NCI-H2196 (cell line): Measurements from ENCODE around the gene CPA5.
"Not testable (repeated sequence)": the region's sequence is repeated elsewhere in the genome, so short reads cannot be mapped to it uniquely, and the experiment has no call there.

Experiments
- DNase-seq: peaks from one replicate; lab custom pipeline; 2025; ENCODE audit not compliant: unreplicated experiment; lab: John Stamatoyannopoulos, UW

The CPA5 gene

DNA sequence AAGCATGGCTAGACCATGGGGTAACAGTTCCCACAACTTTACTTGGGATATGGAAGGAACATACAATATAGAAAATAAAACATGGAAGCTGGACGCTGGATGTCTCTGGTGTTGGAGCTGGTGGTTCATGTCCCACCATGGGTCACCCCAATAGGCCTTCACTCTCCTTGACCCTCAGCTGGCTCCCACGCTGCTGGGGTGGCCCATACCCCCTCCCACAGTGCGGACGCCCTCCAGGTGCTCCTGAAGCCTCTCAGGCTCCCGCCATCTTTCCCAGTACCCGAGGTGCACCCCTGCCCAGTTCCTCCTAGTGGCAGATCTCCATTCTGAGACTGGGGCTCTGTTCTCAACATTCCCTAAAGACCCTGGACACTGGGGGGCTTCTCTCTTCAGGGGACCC, 29.9 kb downstream of the CPA5 start:
- no peak for DNase-seq

DNA sequence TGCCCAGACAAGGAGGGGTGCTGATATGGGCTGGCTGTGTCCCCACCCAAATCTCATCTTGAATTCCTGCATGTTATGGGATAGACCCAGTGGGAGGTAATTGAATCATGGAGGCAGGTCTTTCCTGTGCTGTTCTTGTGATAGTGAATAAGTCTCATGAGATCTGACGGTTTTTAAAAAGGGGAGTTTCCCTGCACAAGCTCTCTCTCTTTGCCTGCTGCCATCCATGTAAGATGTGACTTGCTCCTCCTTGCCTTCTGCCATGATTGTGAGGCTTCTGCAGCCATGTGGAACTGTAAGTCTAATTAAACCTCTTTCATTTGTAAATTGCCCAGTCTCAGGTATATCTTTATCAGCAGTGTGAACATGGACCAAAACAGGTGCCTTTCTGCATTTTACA, 31.8 kb downstream of the CPA5 start:
- DNase-seq, result not testable (repeated sequence)

DNA sequence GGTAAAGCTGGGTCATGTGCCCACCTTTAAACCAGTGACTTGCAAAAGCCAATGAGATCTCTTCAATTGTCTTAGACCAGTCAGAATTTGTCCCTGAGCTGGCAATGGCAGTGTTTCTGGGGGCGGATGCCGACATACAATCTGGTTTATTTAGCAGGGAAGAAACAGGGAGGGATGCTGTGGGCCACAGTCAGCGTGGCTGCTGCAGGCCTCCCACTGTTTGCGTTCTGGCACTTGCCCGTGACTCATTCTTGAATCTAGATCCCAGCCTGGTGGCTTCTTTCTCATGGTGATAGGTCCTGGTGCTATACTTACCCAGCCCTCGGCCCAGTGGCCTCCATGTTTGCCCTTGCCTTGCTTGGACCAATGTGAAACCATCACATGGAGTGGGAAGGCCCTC, 32.6 kb downstream of the CPA5 start:
- no peak for DNase-seq

DNA sequence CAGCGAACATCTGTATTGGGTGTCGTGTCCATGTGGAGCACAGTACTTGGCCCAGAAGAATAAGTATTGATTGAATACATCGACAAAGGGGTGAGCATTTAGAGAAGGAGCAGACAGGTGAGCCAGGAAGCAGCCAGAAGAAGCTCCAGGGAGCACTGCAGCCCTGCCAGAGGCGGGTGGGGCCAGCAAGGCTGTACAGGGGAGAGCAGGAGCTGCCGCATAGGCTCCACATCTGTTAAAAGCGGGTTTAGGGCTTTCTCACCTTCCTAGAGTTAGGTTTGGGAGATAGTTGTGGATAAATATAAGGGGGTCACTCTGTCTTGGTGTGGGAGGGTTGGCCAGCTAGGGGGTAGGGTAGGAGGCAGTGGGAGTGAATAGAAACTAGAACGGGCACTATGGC, 34.4 kb downstream of the CPA5 start:
- no peak for DNase-seq

DNA sequence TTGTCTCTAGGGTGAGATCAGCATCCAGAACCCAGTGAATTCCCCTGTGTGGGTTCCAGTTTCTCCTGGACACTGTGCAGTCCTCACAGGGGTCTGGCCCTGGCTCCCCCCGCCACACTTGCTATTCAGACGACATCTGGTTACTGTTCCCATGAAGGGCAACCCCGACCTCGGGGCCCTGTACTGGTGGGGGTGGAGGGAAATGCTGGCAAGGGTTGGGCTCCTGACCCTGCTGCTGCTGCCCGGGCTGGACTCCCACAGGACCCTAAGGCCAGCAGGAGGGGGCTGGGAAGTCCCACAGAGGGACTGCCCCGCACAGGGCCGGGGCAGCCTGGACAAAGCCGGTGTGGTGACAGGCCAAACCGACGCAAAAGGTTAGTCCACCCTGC, 34.9 kb downstream of the CPA5 start:
- DNase-seq, result no peak

DNA sequence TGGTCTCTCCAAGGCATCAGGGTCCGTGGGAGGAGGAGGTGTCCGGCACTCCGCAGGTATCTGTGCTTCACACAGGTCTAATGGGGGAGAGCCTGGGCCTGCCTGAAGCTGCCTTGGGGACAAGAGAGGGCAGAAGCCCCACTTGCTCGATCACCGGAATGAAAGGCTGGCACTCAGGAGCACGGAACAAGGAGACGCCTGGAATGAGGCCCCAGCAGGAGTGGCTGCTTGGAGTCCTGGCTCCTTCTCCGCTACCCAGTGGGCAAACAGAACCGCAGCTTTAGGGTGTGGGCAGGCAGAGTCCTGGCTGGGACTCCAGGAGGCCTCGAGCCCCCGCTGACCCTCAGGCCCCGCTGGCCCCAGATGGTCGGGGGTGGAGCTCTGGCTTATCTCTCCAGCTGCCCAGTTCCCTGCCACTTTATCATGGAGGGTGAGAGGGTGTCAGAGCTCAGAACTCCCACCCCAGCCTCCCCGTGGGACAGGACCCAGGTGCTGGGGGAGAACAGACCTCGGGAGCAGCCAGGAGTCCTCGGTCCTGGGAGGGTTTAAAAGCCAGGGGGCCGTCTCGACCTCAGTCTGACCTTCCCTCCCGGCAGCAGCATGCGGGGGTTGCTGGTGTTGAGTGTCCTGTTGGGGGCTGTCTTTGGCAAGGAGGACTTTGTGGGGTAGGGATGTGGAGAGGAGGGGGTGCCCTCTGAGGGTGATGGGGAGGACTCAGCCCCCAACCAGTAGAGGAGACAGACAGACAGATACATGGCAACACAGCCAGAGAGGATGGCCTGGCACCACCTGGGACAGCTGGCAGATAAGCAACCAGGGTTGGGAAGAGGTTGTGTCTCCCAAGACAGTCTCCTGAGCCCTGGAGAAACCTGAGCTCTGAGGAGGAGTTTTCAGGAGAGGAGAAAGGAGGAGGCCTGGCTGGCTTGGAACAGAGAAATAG, 35.6 kb downstream of the CPA5 start, which contains the start of gene CPA1:
Gene CPA1, plus strand, starts transcription at position 574 of the 940 bp plus-strand sequence. Its CDS starts 27 bp downstream, at position 601.
- no peak for DNase-seq

DNA sequence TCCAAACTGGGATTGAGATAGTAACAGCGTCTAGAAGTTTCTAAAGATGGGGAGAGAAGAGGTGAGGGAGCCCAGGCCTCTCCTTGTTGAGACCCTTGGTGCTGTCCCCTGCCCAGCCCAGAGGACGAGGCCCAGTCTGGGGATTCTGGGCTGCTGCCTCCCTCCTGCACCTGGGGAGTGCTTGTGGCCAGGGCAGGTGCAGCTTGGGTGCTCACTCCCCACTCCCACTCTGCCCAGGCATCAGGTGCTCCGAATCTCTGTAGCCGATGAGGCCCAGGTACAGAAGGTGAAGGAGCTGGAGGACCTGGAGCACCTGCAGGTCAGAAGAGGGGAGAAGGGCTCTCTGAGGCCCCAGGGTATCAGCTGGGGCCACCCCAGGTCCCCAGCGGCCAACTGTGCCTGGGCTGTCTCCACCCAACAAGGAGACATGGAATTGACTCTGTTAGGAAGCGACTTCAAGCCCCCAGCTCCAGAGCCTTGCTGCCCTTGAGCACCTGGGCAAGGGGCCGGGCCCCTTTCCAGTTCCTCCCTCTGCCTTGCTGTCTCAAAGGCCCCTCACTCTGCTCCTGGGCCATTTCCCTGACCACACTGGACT, 36.3 kb downstream of the CPA5 start:
- no peak for DNase-seq

DNA sequence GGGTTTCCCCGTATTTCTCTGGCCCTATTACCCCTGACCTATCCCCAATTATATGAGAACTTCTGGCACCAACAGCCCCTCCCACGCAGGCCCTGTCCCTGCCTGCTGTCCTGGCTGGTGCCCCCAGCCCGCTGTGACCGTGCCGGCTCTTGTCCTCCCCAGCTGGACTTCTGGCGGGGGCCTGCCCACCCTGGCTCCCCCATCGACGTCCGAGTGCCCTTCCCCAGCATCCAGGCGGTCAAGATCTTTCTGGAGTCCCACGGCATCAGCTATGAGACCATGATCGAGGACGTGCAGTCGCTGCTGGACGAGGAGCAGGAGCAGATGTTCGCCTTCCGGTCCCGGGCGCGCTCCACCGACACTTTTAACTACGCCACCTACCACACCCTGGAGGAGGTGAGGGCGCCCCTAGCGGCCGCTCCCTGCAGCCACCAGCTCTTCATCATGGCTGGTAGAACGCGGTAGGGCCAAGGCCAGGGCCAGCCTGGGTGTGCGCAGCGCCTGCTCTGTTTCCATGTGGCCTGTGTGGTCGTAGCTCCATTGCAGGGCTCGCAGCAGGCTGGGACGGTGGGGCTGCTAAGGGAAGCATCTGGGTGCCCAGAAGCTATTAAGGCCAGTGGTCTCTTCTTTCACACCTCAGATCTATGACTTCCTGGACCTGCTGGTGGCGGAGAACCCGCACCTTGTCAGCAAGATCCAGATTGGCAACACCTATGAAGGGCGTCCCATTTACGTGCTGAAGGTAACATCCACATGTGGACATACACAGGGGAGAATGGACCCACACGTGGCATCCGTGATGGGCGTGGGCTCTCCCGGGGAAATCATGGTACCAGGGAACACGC, 37.1 kb downstream of the CPA5 start:
- DNase-seq, result no peak

DNA sequence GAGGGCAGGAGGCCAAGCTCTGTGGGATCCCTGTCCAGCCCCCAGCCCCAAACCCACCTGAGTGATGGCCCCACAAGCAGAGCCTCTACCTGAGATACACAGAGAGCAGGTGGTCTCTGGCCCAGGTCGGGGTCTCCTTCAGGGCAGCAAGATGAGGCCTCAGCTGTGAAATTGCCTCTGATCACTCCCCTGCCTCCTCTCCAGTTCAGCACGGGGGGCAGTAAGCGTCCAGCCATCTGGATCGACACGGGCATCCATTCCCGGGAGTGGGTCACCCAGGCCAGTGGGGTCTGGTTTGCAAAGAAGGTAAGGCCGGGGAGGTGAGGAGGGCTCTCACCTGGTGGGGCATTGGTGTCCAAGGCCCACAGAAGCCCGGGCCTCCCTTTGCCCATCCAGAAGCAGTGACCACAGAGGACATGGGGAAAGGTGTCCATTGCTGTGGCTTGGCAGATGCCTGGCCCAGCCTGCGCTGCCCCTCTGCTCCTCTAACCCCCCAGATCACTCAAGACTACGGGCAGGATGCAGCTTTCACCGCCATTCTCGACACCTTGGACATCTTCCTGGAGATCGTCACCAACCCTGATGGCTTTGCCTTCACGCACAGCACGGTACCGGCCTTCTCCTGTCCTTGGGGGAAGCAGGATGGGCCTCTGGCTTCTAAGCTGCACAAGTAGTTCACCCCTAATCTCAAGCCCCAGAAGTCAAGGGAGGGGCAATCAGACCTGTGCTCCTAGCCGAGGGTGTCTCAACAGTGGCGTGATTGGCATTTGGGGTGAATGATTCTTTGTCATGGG, 38.8 kb downstream of the CPA5 start:
- DNase-seq, result no peak

DNA sequence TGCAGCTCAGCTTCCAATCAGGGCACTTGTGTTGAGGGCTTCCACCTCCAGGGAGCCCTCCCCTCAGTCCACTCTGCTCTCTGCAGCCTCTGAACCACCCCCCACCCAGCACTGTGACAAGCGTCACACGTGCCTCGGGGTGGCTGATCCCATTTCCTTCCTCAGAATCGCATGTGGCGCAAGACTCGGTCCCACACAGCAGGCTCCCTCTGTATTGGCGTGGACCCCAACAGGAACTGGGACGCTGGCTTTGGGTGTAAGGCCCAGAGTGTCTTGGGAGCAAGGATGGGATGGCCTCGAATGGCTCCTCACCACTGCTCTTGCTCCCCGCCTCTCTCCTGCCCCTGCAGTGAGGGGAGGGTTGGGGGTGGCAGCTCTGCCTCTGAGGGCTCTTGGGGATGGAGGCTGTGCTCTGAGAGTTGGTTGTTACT, 39.8 kb downstream of the CPA5 start:
- DNase-seq, result no peak

DNA sequence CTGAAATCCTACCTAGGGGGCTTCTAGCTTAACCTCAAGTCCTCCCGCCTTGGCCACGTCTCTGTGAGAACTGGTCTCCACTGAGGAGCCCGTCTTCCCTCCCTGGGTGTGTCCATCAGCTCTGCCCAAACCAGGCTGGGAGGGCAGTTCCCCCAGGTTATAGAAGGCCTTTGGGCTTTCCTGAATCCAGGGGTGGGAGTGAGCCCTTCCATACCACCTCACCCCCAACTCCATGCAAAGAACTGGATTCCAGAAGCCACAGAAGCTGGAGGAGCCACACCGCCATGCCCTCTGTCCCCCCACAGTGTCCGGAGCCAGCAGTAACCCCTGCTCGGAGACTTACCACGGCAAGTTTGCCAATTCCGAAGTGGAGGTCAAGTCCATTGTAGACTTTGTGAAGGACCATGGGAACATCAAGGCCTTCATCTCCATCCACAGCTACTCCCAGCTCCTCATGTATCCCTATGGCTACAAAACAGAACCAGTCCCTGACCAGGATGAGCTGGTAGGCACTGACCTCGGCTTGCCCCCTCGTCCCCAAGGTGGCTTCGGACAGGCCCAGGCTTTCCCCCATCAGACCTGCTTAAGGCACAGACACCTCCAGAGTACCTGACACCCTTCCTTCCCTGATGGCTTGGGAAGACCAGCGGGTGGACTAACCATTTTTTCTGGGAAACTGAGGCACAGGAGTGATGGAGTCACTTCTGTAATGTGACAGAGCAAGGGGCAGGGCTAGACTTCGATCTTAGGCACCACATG, 40.4 kb downstream of the CPA5 start:
- DNase-seq, result no peak

DNA sequence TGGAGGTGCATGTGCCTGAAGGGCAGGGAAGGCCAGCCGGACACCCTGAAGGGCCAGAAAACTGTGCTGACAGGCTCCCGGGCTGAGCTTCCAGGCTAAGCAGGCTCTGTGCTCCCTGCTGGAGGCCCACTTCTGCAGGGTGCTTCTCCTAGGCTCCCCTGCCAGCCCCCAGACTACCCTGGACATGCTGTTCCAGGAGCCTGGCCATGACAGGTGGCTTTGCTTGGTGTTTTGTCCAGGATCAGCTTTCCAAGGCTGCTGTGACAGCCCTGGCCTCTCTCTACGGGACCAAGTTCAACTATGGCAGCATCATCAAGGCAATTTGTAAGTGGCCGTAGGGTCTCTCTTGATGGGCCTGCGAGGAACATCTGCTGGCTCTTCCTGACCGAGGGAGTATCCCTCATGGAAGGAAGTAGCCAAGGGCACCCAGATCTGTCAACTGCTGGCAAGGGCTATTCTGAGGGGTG, 41.0 kb downstream of the CPA5 start:
- DNase-seq, result no peak

DNA sequence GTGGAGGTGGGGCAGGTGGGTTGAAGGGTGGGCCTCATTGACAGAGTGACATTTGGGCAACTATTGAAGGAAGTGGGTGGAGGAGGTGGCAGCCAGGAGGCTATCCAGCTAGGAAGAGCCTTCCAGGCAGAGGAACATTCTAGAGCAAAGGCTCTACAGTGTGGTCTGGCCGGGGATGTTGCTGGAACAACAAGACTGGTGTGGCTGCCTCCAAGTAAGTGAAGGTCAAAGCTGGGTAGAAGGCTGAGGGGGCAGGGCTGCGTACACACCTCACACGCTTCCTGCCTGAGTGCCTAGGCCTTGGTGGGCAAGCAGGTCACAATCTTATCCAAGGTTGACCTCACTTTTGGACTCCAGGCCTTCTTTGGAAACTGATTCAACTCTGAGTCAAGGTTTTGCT, 42.3 kb downstream of the CPA5 start:
- no peak for DNase-seq

DNA sequence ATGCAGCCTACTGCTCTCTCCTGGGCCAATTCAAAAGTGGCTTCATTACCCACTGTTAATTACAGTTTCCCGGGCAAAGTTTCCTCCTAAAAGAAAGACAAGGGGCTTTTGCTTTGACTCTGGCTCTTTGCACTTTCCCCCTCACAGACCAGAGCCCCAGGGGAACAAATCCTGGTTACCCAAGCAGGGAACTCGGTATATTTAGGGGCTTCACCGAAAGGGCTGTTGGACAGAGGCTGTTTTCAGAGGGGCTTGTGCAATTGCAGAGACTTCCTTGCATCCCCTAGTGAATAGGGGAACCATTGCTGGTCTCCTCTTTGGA, 42.7 kb downstream of the CPA5 start:
- DNase-seq, result no peak

DNA sequence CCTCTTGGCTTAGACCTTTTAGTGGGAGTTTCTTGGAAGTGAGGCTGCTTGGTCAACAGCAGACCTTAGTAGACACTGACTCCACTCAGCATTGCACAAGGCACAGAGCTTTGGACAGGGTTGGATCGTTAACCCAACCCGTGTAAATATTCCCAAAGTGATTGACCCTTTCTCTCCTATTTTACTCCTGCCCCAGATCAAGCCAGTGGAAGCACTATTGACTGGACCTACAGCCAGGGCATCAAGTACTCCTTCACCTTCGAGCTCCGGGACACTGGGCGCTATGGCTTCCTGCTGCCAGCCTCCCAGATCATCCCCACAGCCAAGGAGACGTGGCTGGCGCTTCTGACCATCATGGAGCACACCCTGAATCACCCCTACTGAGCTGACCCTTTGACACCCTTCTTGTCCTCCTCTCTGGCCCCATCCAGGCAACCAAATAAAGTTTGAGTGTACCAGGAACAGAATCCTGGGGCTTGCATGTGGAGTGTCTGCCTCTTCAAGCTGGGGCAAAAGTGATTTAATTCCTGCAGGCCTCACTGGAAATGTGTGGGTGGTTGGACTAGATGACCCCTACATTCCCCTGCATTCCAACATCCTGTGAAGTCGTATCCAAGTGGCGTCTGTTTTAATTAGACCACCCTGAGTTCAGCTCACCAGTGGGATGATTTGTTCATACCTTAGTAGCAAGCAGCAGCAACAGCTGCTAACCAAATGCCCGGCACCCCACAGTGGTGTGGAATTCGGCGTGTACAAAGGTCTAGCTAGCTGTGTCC, 43.2 kb downstream of the CPA5 start:
- no peak for DNase-seq

DNA sequence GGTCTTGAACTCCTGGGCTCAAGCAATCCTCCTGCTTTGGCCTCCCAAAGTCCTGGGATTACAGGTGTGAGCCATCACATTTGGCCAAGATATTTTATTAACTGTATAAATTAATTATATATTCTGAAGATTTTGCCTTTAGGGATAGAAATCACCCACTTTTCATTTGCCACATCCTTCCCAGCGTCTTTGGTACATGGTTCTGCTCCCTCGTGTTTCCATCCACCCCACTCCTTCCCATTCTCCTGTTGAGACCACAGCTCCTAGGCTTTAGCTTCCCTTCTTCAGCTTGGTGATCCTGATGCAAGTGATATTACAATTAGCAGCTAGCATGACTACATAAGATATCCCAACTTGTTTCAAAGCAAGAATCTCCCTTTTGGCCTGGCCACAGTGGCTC, 44.1 kb downstream of the CPA5 start:
- DNase-seq, result no peak

DNA sequence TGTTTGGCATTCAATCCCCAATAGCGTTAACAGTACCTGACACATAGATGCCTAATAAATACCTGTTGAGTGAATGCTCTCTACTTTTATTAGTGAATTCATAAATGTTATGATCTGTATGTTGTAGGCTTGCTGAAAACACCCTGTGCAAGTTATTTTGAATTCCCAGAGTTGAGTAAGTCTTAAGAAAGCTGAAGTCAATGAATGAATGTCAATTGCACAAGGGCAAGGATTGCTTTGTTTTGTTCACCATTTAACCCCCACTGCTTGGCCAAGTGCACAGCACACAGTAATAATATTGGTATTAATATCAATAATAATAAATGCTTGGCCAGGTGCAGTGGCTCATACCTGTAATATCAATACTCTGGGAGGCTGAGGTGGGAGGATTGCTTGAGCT, 45.9 kb downstream of the CPA5 start:
- DNase-seq, result no peak

DNA sequence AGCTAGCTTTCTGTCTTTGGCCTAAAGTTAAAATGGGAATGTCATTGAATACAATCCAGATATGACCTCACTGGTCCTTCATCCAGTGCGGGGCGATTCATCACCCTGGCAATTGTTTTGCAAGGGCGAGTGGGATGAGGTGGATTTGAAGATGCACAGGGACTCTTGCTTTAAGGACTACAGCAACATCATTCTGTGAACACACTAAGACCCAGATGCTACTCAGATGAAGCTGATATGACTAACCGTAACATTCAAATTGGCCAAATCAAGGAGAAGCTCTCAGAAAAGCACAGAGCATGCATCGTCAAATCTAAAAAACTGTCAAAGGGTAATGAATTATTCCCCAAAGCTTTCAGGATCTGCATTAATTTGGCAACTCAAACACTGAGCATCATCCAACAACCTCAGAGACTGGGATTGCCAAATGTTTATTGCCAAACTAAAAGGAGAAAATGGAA, 48.5 kb downstream of the CPA5 start:
- no peak for DNase-seq

DNA sequence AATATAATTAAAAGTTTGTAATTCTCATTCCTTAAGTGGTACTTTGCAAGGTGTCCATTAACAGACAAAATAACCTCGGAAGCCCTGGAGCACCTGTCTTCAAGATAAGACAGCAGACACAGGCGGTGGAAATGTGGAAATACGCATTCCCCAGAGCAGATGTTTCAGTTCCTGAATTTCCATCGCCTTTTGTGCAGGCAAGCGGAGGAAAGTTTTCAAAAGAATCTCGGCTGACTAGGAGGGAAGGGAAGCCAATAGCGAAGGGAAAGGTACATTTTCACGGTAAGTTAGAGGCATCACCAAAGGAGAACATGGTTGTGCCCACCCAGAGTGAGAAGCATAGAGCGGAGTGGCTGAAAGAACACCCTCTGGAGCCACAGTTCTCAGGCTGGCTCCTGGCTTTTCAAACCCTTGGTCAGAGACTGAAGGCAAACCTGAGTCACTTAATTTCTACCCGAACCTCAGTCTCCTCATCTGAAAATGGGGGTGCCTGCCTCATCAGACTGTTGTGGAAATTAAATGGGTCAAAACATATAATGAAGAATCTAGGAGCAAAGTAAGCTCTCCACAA, 49.3 kb downstream of the CPA5 start:
- no peak for DNase-seq
